Iris pigment epithelial cell (primary cell): Measurements from ENCODE around the gene QPCT.
"Not testable (repeated sequence)": the region's sequence is repeated elsewhere in the genome, so short reads cannot be mapped to it uniquely, and the experiment has no call there.

Experiments used
- DNase-seq: peaks from one replicate; pipeline ENCODE4 v3.0.0-alpha.2; 2011; ENCODE audit warnings: low read depth

The QPCT gene

GRCh38 chr2:37358466-37358865 is 14.0 kb downstream of the QPCT start:
- DNase-seq = no peak

DNA sequence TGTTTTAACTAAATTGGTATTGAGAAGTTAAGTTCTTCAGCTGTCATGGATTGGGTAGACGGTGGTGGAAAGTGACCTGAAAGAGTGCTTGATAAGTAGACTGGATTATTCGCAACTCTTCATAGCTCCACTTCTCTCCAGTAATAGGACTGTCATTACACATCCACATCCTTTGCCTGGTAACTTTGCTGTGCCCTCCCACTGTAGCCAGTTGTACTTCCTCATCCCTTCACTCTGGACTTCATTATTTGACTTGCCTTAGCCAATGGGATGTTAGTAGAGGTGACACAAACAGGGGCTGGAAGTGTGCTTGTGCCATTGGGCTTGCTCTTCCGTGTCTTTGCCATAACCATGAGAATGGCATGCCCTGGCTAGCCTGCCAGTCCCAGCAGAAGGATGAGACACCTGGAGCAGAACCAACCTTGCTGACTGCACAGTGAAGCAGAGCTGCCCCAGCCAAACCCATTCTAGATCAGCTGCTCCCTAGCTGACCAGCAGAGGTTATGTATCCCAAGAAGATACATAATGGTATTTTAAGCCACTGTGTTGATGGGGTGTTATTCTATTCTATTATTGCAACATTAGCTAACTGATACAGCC is 16.9 kb downstream of the QPCT start:
- DNase-seq = no peak

GRCh38 chr2:37361994-37362698 is 17.7 kb downstream of the QPCT start:
- DNase-seq = no peak

- no peak for DNase-seq
These were observed 19.9 kb downstream of the QPCT start for GRCh38 chr2:37364351-37364750.

- no peak for DNase-seq
These were observed 21.2 kb downstream of the QPCT start for GRCh38 chr2:37365669-37366068.

DNA sequence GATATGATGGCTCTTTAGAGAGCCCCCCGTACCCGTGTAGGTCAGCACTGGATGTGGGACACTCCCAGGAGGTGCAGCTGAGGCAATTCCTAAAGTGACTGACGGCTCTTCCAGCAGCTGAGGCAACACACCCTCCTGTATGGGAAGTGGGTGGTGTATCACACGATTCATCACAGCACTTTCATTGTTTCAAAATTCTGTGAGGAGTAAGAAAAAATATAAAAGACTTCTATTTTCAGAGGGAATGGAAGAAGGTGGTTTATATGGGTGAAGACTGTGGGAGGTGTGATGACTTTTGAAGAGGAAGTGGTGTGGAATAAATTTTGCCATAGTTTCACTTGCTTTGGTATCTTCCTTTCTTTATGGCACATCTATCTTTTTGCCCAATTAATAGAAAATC is 22.3 kb downstream of the QPCT start:
- DNase-seq = no peak

DNA sequence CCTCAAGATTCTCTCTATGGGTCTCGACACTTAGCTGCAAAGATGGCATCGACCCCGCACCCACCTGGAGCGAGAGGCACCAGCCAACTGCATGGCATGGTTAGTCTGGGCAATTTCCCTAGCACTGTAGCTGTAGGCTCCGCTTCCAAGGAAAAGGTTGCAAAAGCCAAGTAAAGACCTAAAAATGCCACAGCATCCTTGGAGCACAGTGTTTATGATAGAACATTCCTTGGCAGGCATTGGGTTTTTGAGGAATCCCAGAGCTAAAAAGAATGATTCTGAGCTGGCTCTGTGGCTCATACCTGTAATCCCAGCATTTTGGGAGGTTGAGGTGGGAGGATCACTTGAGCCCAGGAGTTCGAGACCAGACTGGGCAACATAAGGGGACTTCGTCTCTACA is 22.9 kb downstream of the QPCT start:
- DNase-seq = no peak

DNA sequence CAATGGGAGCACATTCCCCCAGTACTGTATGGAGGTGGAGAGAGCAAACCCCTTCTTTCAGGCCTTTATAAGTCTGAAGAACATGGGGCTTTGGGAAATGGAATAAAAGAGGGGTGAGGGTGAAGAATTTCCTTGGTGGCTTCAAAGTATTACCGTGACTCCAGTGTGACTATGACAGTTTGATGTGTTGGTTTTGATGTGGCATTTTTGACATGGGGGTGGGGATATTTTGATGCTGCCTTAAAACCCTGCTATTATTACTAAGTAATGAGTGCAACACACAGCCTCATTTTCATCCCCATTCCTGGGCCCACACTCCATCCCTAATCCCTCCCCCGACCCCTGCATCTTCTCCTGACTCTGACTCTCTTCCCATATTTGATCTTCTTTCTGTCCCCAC is 23.6 kb downstream of the QPCT start:
- no peak for DNase-seq

GRCh38 chr2:37370666-37371065 is 26.2 kb downstream of the QPCT start:
- no peak for DNase-seq

DNA sequence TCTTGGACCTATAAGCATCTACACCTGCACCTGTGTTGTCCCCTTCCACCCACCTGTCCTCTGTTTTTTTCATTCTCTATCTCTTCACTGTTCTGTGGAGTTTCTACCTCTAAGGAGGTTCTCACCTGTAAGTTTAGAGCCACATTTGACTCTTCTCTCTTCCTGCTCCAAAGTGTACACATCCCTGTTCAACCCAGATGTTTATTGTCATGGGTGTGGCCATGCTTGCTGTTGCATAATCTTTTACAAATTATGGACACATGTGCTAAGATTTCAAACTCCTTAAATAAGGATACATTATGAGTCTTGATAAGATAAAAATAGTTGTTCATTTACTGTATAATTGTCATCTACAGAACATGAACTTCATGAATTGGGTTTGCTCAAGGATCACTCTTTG is 27.6 kb downstream of the QPCT start:
- DNase-seq = no peak

- DNase-seq = no peak
These were observed 31.4 kb downstream of the QPCT start for GRCh38 chr2:37375741-37376288.

- peak; percentile 22 for DNase-seq
These were observed 32.2 kb downstream of the QPCT start for GRCh38 chr2:37376421-37377186.

GRCh38 chr2:37377187-37377532 is 32.7 kb downstream of the QPCT start:
- peak; percentile 59 for DNase-seq

- DNase-seq = peak; percentile 85
These were observed 34.0 kb downstream of the QPCT start for GRCh38 chr2:37378411-37378810.

DNA sequence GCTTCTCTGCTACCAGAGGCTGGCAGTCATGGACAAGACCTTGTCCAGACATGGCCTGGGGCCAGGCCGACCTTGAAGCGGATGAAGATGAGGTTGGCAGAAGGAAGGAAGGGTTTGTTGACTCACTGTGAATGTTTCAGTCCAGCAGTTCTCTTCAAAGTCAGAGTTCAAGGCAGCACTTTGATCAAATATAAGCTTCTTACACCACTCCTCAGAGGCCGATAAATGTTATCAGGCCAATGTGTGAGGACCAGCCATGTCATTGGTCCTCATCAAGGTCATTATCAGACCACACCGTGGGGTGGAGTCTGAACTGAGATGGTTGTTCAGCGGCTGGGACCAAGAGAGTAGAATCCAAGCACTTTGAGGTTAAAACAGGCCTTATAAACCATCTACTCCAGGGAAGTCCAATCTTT is 35.5 kb downstream of the QPCT start:
- peak; percentile 30 for DNase-seq

DNA sequence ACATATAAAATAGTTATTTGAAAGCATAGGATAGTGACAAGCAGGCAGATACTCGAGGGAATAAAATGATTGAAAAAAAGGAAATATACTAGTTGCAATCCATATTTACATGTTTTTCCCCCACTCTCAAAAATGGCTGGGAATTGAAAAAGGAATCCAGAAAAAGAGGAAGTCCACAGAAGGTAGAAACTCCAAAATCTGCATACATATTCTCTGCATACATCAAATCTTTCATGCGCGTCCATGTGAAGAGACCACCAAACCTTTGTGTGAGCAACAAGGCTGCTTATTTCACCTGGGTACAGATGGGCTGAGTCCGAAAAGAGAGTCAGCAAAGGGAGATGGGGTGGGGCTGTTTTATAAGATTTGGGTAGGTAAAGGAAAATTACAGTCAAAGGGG is 36.4 kb downstream of the QPCT start:
- not testable (repeated sequence) for DNase-seq

GRCh38 chr2:37384261-37384660 is 39.8 kb downstream of the QPCT start:
- DNase-seq = peak; percentile 11

DNA sequence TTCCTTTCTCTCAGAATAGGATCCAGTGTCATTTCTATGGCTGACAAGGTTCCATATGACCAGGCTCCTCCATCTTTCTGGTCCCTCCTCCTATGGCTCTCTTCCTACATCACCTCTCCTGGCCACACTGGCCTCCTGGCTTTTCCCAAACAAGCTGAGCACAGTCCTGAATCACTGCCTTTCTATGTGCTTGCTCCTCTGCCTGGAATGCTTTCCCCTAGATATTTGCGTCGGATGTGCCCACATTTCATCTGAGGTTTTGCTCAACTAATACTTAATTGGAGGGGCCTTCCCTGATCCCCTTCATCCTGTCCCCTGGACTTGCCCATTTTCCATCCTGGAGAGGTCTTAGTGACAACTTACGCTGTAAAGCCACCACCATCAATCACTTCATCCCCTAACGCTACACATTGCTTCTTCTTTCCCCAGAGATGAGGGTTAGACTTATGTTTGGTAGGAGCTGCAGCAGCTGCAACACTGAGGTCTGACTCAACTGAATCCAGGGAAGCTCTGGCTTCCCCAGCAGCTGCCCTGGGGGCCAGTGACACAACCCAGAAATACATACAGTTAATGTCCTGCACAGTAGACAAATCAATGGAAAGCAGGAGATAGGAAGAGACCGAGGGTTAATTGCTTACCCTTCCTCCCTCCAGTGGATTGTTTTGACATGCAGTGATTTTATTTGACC is 42.9 kb downstream of the QPCT start:
- peak; percentile 70 for DNase-seq

- peak; percentile 97 for DNase-seq
These were observed 43.6 kb downstream of the QPCT start for GRCh38 chr2:37388074-37388473.

DNA sequence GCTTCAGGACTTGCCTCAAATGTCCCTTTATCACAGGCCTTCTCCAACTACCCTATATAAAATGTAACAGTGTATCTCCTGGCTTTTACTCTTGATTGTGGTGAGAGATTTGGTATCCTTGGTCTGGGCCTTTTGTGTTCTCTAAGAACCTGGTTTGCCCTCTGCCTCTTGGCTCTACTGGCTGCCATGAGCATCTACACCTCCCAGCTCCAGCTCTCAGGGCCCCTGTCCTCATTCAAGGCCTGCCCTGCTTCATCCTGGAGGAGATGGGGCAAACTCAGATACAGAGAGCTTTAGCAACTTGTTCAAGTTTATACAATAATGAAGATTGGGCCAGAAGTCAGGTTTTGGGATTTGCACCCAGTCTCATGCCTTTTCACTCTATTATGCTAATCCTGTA is 45.0 kb downstream of the QPCT start:
- DNase-seq = no peak

DNA sequence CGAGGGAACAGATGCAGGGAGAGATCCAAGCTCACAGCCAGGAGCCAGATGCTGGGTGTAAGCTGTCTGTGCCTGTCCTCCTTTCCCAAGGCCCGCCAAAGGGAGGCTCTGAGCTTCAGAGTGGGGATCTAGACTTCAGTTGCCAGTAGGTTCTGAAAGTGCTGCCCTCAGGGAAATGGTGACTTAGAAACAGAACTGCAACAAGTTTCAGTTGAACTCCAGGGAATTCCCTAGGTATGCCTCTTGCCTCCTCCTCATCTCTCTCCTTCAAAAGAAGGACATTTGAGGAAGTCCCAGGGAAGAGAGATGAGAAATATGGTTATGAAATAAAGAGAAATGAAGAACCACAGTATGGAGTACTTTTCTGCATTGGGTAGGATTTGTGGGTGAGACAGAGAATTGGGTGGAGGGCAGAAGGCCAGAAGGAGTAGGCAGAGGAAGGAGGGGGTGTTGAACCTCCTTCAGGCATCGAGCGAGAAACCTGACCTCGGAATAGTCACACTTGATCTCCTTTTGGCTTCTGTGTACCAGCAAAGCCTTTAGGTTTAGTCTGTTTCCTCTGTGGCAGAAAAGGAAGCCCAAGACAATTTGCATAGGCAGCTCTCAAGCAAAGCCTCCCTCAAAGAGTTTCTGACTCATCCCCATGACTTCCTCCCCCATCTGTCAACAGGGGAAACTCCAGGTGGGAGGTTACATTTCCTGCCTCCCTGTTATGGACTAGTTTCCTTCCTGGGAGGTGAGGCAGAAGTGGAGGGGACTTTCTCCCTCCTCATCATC is 45.7 kb downstream of the QPCT start:
- DNase-seq = peak; percentile 96

GRCh38 chr2:37390777-37391176 is 46.3 kb downstream of the QPCT start:
- peak; percentile 16 for DNase-seq
